HepG2 (cell line): ENCODE data around the gene WNT3A. TPM values are rescaled to one million over a fixed set of nuclear protein-coding genes. Genes with fewer than 3 reads are reported as not detected.

Experiments used
- ATAC-seq: fragments of 200-7000 bp; cut with Tn5 transposase; 3 replicates; pipeline ENCODE4 v1.9.1; 2020; ENCODE audit warnings: mild to moderate bottlenecking, moderate library complexity
- BruUV-seq: library from RNA; stranded (reverse); fragments of 400-500 nt; replicated peaks from 2 replicates; lab custom pipeline; 2021; lab: Mats Ljungman, UMichigan
- CTCF ChIA-PET: fragments of 300-600 bp; formaldehyde crosslinking; extraction: SDS; loops from one replicate; lab custom pipeline; 2021; ENCODE audit warnings: low total read pairs, inconsistent platforms, low intra/inter-chr PET ratio; lab: Yijun Ruan, JAX
- POLR2A ChIA-PET: fragments of 350-600 bp; sonication (Branson Sonifier 250); formaldehyde crosslinking; loops from one replicate; lab custom pipeline; 2020; ENCODE audit warnings: antibody characterized with exemption, inconsistent platforms; lab: Yijun Ruan, JAX
- DNase-seq: peaks from one replicate; pipeline ENCODE4 v3.0.0-alpha.2; 2015; ENCODE audit warnings: low spot score
- FAIRE-seq: peaks from 3 replicates; lab custom pipeline; 2011; peaks lifted over from hg19 to GRCh38; lab: Jason Lieb, UNC
- H2AFZ ChIP-seq: one replicate; pipeline ENCODE4 v1.6.1; 2011; ENCODE audit warnings: low read length, inconsistent platforms
- H3K27ac ChIP-seq: fragments of 300-600 bp; 3 replicates; pipeline ENCODE4 v1.8.0; 2011; ENCODE audit warnings: mixed run types, mild to moderate bottlenecking, mixed read lengths, low read length, inconsistent platforms; ENCODE audit not compliant: insufficient read depth; ENCODE audit errors: extremely low read length
- H3K27me3 ChIP-seq, 2 experiments: fragments of 200-600 bp in 1 of 2; 2 replicates in 1 of 2; 3 replicates in 1 of 2; pipeline versions ENCODE4 v1.6.0 to v1.8.0; 2011; ENCODE audit warnings: low read length in 2 of 2, mild to moderate bottlenecking in 2 of 2, moderate library complexity in 2 of 2, inconsistent platforms in 1 of 2; ENCODE audit not compliant: insufficient read depth in 2 of 2, control insufficient read depth in 1 of 2
- H3K36me3 ChIP-seq, 2 experiments: fragments of 200-600 bp in 1 of 2; replicated peaks in 1 of 2; 2 replicates in 1 of 2; 3 replicates in 1 of 2; pipeline versions ENCODE4 v1.5.1 to v1.8.0; 2011; ENCODE audit warnings: low read length in 2 of 2, inconsistent platforms in 1 of 2; ENCODE audit not compliant: insufficient read depth in 2 of 2, control insufficient read depth in 1 of 2
- H3K4me1 ChIP-seq: 2 replicates; pipeline ENCODE4 v1.5.1; 2012; ENCODE audit warnings: low read length, inconsistent platforms; ENCODE audit not compliant: insufficient read depth
- H3K4me2 ChIP-seq: 2 replicates; pipeline ENCODE4 v1.6.0; 2011; ENCODE audit warnings: low read depth, low read length, inconsistent platforms
- H3K4me3 ChIP-seq, 3 experiments: fragments of 200-600 bp in 1 of 3; sonication (generic), shearing (Covaris generic) in 1 of 3; replicated peaks in 1 of 3; 2 replicates each; pipeline ENCODE4 v1.5.1; 2011 to 2016; ENCODE audit warnings: low read length in 3 of 3, inconsistent platforms in 2 of 3, low read depth in 2 of 3, mild to moderate bottlenecking in 2 of 3, control low read depth in 1 of 3, mixed read lengths in 1 of 3; ENCODE audit not compliant: insufficient read depth in 1 of 3
- H3K79me2 ChIP-seq: one replicate; pipeline ENCODE4 v1.6.1; 2011; ENCODE audit warnings: low read length, inconsistent platforms; ENCODE audit not compliant: insufficient read depth
- H3K9ac ChIP-seq: 2 replicates; pipeline ENCODE4 v1.6.0; 2011; ENCODE audit warnings: mild to moderate bottlenecking, low read depth, low read length, inconsistent platforms; ENCODE audit not compliant: insufficient read depth
- H3K9me3 ChIP-seq: 2 replicates; pipeline ENCODE4 v1.5.1; 2012; ENCODE audit warnings: mild to moderate bottlenecking, low read length
- H4K20me1 ChIP-seq: 2 replicates; pipeline ENCODE4 v1.6.0; 2011; ENCODE audit warnings: inconsistent platforms, mild to moderate bottlenecking, low read length, moderate library complexity; ENCODE audit not compliant: insufficient read depth
- HNRNPUL1 ChIP-seq: fragments of 200-400 bp; formaldehyde crosslinking; IDR thresholded peaks from 2 replicates; pipeline ENCODE4 v1.6.1; 2017; ENCODE audit warnings: low read depth, mild to moderate bottlenecking, low read length, moderate library complexity
- KAT7 ChIP-seq: IDR thresholded peaks from 2 replicates; pipeline ENCODE4 v1.6.1; 2018; ENCODE audit warnings: borderline replicate concordance, missing compliant biosample characterization
- ZNF891 ChIP-seq: sonication (generic); formaldehyde crosslinking; IDR thresholded peaks from 2 replicates; pipeline ENCODE4 v1.5.0; 2020; ENCODE audit warnings: mild to moderate bottlenecking, missing genetic modification reagents
- WGBS: methylation state at CpG from one replicate; pipeline ENCODE4 v1.1.6; 2017; ENCODE audit warnings: low lambda C conversion rate; 5-methylcytosine and 5-hydroxymethylcytosine counted together
- in situ Hi-C: cut with HindIII; loops from 2 replicates; pipeline ENCODE4 v1.10.0; 2017; ENCODE audit warnings: low pct_unique_long_range_greater_than_20kb; ENCODE audit not compliant: extremely low pct_ligation_motif_present
- intact Hi-C: fragments of 100-400 bp; cut with micrococcal nuclease; formaldehyde crosslinking; loops from one replicate; pipeline ENCODE4 v1.10.0; 2022; ENCODE audit not compliant: unreplicated experiment
- polyA plus RNA-seq, 8 experiments: library from polyadenylated mRNA; depleted of rRNA in 3 of 8; stranded (reverse) in 7 of 8; unstranded in 1 of 8; fragments of >200 nt; fragmentation: Illumina TruSeq in 4 of 8; extraction: Trizol in 4 of 8; gene quantifications; 2 replicates each; pipeline versions ENCODE4 v1.2.1 to v1.2.3, GENCODE V29; 2011 to 2016; ENCODE audit warnings: low read depth in 4 of 8, missing spikeins in 1 of 8, mixed read lengths in 1 of 8; ENCODE audit not compliant: insufficient read depth in 1 of 8
- total RNA-seq, 5 experiments: library from RNA; depleted of rRNA; stranded (reverse); fragments of >200 nt; fragmentation: Illumina TruSeq; extraction: Trizol; gene quantifications; 2 replicates each; pipeline ENCODE4 v1.2.3, GENCODE V29; 2016; ENCODE audit warnings: low read depth in 1 of 5

The WNT3A gene
- total and polyA plus RNA-seq, 2 of the 13 experiments (the other 11 are each of a cell fraction or from before 2014, with no cell fraction given): not detected

DNA sequence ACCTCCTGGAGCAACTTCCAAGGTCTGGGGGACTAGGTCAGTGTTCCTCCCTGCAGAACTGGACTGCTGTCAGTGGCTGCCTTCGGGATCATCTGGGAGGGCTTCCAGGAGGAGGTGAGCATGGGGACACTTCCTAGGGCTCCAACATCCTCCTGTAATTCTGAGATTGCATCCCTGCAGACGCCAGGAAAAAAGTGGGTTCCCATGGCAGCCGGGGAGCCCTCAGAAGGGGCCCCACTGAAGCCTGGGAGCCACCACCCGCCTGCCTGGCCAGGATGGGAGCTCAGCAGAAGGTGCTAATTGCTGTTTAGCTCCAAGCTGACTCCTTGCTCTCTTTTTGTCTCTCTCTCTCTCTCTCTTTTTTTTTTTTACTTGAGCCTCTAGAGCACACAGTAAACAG is 59.6 kb downstream of the WNT3A start:
- no peak for FAIRE-seq
- no peak for DNase-seq
- ATAC-seq: no peak
- Histone ChIP-seq H2AFZ (no peak overlapping the region), H3K9me3 (no peaks in the 10 kb centered on the region), H4K20me1 (no peaks in the 10 kb centered on the region), H3K4me3 (no peak overlapping the region), H3K27ac (no peak overlapping the region), H3K36me3 (no peaks in the 10 kb centered on the region), H3K4me2 (no peak overlapping the region), H3K9ac (no peak overlapping the region), H3K27me3 (peaks cover 10 to 37% of the 10 kb centered on the region in 2 experiments; a peak in 4 of 5 replicates), H3K79me2 (no peaks in the 10 kb centered on the region), H3K4me1 (no peaks in the 10 kb centered on the region)
- CTCF ChIA-PET: no interaction called here
- 16% methylated on average over 3 of the region's 4 CpGs for WGBS
- intact Hi-C loops: no loop called here
- POLR2A ChIA-PET: no interaction called here
- in situ Hi-C loops: no loop called here
- BruUV-seq: no TSS peak
- TF ChIP-seq HNRNPUL1: no peak

- intact Hi-C loops: no loop called here
- no peak overlapping the region for H3K27ac ChIP-seq
- POLR2A ChIA-PET: no interaction called here
- H3K9me3 ChIP-seq: no peaks in the 10 kb centered on the region
- no peak overlapping the region for H3K4me3 ChIP-seq
- no peak for ATAC-seq
- no peaks in the 10 kb centered on the region for H4K20me1 ChIP-seq
- WGBS: 18% methylated on average over 9 of the region's 10 CpGs
- no peaks in the 10 kb centered on the region for H3K36me3 ChIP-seq
- no peak for FAIRE-seq
- no peak for TF ChIP-seq ZNF891 (CRISPR knock-in tag)
- TF ChIP-seq KAT7 (CRISPR knock-in tag): no peak
- H3K79me2 ChIP-seq: no peaks in the 10 kb centered on the region
- H3K4me2 ChIP-seq: no peak overlapping the region
- in situ Hi-C loops: no loop called here
- H3K27me3 ChIP-seq: peaks cover 8 to 31% of the 10 kb centered on the region in 2 experiments; a peak in 4 of 5 replicates
- no peak overlapping the region for H2AFZ ChIP-seq
- no TSS peak for BruUV-seq
- DNase-seq: no peak
- H3K9ac ChIP-seq: no peak overlapping the region
- CTCF ChIA-PET: no interaction called here
- no peaks in the 10 kb centered on the region for H3K4me1 ChIP-seq
Measured at GRCh38 chr1:228066891-228067654, 60.3 kb downstream of the WNT3A start.
